Stimulated activated CD4-positive, alpha-beta T cell treated with anti-CD3 and anti-CD28 coated beads, TNF-alpha, amount 100 ng/mL, for 24 hours (primary cell): Measurements from ENCODE around the gene SUSD1.

Experiments used
- DNase-seq, 3 experiments: peaks; one replicate each; pipeline ENCODE4 v3.0.0-alpha.2; 2020; ENCODE audit warnings: low read depth in 3 of 3

Gene SUSD1

DNA sequence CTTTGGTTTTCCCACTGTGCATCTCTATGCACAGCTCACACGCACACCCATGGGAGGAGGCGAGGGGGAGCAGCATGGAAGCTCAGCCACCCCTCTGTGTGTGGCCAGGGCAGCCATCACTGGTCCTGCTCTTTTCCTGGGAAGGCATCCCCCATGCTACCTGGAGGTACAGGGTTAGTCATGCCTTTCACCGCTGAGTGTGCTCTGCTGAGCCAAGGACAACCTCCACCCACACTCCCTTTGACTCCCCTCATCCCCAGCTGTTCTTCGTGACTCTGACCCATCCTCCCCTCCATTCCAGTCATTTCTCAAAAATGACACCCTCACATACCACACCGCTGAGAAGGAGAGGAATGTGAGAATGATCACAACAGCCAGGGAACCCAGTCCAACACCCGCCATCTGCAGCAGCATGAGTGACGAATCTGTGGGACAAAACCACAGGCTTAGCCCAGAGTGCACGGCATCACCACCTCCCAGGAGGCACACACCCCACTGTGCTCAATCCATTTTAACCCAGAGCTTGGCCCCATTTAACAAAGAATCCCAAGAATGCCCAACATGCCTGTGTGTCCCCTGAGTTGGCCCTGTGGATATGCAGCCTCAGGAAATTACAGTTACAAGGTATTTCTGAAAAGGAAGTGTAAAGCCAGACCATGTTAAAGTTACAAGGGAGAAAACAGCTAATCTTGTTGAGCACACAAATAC, 133.4 kb downstream of the SUSD1 start:
- DNase-seq, result no peak

DNA sequence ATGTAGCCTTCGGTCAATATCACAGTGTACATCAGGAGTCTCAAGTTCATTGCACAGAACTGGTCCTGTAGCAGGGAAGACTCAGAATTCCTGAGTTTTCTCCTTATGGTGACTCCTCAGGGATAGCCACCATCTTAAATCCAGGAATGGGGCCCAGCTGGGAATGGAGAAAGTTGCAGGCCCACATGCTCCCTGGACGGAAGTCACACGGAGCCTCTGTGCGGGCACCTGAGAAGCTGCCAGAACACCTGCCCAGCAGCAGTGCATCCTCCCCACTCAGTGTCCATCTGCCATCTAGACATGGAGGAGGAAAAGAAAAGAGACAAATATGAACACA, 133.9 kb downstream of the SUSD1 start:
- DNase-seq, result no peak

GRCh38 chr9:112038017-112038408, 137.1 kb downstream of the SUSD1 start:
- no peak for DNase-seq

- DNase-seq, result peak; percentile 30 to 56 (median 49)
Observed at GRCh38 chr9:112037281-112038016, 137.6 kb downstream of the SUSD1 start.

DNA sequence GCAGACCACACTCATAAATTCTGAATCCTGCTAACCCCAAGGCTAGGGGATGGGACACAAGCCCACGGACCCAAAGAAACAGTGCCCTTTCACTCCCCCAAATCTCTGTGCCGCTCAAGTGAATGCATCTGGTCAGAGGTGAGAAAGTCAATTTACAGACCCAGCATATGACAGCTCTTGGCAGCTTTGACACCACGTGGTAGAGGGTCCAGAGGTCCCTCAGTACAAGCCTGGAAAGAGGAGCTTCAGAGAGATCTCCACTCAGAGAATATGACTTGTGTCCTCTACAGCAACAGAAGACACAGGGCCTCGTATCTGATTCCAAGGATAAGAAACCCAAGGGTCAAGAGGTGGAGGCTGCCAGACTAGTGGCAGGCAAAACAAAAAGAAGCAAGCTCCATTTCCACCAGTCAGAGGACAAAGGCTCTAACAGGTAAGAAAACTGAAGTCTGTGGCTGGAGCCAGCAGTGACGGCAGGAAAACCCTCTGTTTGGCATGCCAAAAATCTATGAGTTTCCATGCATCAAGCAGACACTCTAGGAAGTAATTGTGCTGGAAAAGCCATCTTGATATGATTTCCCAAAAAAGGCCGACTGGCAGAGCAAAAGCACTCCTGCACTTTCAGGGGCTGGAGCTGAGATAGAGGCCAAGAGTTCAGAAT, 139.8 kb downstream of the SUSD1 start:
- DNase-seq, result no peak

- DNase-seq, result no peak
Observed at GRCh38 chr9:112034216-112034611, 140.9 kb downstream of the SUSD1 start.

GRCh38 chr9:112033237-112034215, 141.6 kb downstream of the SUSD1 start:
- no peak for DNase-seq

DNA sequence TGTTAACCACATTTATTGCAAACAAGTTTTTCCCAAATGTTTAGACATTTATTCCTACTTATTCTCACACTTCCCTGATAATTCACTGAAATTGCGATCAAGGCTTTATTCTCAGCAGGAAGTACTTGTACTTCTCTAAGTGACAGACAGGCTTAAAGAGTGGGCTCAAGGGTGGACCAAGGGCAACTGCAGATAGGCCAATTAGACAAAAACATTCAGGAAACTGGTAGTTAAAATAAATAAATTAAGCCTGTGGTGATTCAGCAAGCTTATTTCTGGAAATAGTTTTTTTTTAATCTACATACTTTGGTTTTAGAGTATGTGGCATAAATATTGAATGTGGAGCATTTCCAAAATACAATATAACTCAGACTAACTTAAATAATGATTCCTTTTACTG, 142.4 kb downstream of the SUSD1 start:
- DNase-seq, result no peak

GRCh38 chr9:112032009-112032408, 143.1 kb downstream of the SUSD1 start:
- DNase-seq, result no peak

DNA sequence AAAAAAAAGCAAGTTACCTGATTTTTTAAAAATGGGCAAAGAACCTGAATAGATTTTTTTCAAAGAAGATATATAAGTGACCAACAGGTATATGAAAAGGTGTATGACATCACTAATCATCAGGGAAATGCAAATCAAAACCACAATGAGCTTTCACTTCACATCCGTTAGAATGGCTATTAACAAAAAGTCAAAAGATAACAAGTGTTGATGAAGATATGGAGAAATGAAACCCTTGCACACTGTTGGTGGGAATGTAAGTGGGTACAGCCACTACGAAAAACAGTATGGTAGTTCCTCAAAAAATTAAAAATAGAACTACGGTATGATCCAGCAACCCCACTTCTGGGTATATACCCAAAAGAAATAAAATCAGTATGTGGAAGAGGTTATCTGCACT, 143.7 kb downstream of the SUSD1 start:
- DNase-seq, result no peak

GRCh38 chr9:112029921-112030444, 145.1 kb downstream of the SUSD1 start:
- no peak for DNase-seq

DNA sequence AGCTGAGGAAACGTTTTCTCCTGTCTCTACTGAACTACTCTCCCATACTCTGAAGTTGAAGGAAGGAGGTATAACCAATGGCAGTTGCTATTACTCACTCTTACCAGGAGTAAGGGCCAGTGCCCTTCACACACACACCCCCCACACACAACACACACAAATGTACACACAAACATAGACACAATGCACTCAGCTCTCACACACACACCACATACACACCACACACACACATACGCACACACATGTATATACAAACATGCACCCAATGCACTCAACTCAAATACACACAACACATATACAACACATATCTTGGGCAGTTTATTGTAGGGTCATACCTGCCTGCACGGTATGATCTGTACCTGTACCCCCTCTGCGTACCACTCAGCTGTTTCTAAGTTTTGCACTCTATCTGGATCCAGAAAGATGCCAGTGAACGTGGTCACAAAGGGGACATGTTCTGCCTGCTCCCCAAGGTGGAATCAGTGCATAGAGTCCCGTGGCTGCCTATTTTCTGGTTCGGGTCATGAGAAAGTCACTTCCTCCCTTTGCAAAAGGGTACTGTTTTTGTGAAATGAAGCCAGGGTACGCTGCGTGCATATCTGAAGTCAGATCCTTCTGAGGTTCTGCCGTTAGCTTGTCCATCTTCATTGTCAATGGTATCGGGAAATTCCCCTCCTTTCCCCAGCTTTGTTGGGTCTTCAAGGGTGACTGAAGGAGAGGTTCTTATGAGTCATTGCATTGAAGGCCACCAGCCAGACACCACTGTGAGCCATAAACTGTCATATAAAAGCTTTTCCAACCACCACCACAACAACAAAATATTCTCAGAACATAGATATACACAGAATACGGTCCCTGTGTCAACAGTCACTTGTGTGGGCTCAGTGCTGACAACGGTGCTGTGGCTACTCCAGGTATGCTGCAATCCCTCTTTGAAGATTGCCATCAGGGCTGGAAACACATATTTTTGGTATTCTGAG, 146.6 kb downstream of the SUSD1 start:
- DNase-seq, result no peak

GRCh38 chr9:112025850-112026249, 149.2 kb downstream of the SUSD1 start:
- no peak for DNase-seq

DNA sequence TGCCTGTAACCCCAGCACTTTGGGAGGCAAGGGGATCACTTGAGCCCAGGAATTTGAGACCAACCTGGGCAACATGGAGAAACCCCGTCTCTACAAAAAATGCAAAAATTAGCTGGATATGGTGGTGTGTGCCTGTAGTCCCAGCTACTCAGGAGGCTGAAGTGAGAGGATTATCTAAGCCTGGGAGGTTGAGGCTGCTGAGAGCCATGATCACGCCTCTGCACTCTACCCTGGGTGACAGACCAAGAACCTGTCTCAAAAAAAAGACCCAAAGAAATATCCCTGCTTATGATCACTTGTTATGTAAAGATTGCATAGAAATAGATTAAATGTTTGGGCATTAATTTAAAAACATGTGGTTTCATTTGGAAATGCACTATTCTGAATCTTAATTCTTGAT, 153.4 kb downstream of the SUSD1 start:
- no peak for DNase-seq

DNA sequence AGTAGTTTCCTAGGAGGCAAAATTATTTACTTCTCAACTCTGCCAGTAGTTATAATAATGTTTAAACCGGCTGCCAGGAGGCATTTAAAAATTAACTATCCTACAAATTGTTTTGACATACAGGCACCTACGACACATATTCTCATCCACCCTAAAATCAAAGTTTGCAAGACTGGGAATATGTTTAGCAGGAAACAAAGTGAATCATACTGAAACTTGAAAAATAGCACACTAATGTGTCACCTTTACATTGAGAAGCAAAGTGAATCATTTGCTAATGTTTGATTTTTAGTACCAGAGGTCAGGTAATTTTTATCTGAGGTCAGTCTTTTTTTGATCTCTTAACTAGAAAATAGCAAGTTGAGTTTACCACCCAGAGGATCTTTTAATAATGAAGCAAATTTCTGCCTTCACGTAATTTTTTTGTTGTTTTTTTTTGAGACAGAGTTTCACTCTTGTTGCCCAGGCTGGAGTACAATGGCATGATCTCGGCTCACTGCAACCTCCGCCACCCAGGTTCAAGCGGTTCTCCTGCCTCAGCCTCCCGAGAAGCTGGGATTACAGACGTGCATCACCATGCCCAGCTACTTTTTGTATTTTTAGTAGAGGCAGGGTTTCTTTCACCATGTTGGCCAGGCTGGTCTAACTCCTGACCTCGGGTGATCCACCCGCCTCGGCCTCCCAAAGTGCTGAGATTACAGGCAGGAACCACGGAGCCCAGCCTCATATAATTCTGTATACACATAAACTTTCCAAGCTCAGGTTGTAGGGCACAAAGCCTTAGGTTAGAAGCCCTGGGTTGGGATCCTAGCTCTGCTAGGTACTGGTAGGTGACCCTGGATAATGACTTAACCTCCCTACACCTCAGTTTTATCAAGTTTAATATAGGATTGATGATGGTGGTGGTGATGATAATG, 154.2 kb downstream of the SUSD1 start:
- no peak for DNase-seq

GRCh38 chr9:112017878-112018277, 157.2 kb downstream of the SUSD1 start:
- DNase-seq, result no peak

- no peak for DNase-seq
Observed at GRCh38 chr9:112015736-112016135, 159.4 kb downstream of the SUSD1 start.

DNA sequence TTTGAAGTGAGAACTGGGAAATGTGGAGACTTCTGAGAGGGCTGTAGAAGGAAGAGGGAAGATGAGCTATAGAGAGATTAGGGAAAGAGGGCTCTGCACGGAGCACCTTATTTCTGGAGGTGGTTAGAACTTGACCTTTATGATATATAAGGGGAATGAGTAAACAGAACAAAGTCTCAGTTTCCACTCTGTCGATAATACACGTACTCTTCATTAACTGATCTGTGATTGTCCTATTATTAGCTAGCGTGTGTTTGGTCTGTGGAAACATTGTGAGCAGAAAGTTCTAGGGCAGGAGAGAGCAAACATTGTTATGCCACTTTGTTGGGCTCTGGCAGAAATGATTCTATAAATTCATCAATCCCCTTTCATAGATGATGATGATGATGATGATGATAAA, 159.9 kb downstream of the SUSD1 start:
- DNase-seq, result no peak

- DNase-seq, result no peak
Observed at GRCh38 chr9:112013266-112013665, 161.8 kb downstream of the SUSD1 start.
